ENCODE results near the gene FAP. TPM values are rescaled to one million over a fixed set of nuclear protein-coding genes. Genes with fewer than 3 reads are reported as not detected.

FAP gene
- polyA plus RNA-seq, 3 donors: 0.77 to 17.0 (median 1.7) TPM

GRCh38 chr2:162153608-162154224, 89.5 kb downstream of the FAP start:
- 3 to 7% (median 5%) methylated on average over 5 of the region's 5 CpGs for WGBS, 3 donors
- H3K27ac ChIP-seq (ENCODE audit: low read depth, low read length): no peak overlapping the region

GRCh38 chr2:162152147-162152546, 91.1 kb downstream of the FAP start, which contains the start of gene GCG:
Gene GCG (minus strand): TSS chr2:162152247. CDS start chr2:162149178, 3,069 bp downstream.
- H3K27ac ChIP-seq (ENCODE audit: low read depth, low read length): no peak within 1 kb of the TSS
- 79 to 84% (median 83%) methylated on average over 3 of the region's 3 CpGs for WGBS, 3 donors

- H3K27ac ChIP-seq (ENCODE audit: low read depth, low read length): no peak overlapping the region
- 86 to 92% (median 91%) methylated on average over 8 of the region's 8 CpGs for WGBS, 3 donors
Measured at GRCh38 chr2:162149940-162150339, 93.3 kb downstream of the FAP start.

- 79 to 85% (median 82%) methylated on average over 2 of the region's 2 CpGs for WGBS, 3 donors
Measured at GRCh38 chr2:162149466-162149865, 93.8 kb downstream of the FAP start.

GRCh38 chr2:162148956-162149355, 94.3 kb downstream of the FAP start:
- WGBS, 3 donors: 38 to 65% (median 60%) methylated on average over 3 of the region's 3 CpGs
- H3K27ac ChIP-seq (ENCODE audit: low read depth, low read length): no peak overlapping the region

More at GRCh38 chr2:162149466-162149865, 93.8 kb downstream of the FAP start:
- no peak overlapping the region for H3K27ac ChIP-seq (ENCODE audit: low read depth, low read length)

- WGBS, 3 donors: 84 to 93% (median 91%) methylated on average over 4 of the region's 4 CpGs
- no peak overlapping the region for H3K27ac ChIP-seq (ENCODE audit: low read depth, low read length)
Measured at GRCh38 chr2:162143969-162144368, 99.3 kb downstream of the FAP start.

- no peak overlapping the region for H3K27ac ChIP-seq (ENCODE audit: low read depth, low read length)
Measured at GRCh38 chr2:162138310-162138709, 104.9 kb downstream of the FAP start.

GRCh38 chr2:162127422-162127821, 115.8 kb downstream of the FAP start:
- no peak overlapping the region for H3K27ac ChIP-seq (ENCODE audit: low read depth, low read length)
- 77 to 82% (median 78%) methylated on average over 2 of the region's 2 CpGs for WGBS, 3 donors

GRCh38 chr2:162126527-162126926, 116.7 kb downstream of the FAP start:
- no peak overlapping the region for H3K27ac ChIP-seq (ENCODE audit: low read depth, low read length)
- 64 to 71% (median 67%) methylated on average over 2 of the region's 2 CpGs for WGBS, 3 donors

GRCh38 chr2:162126111-162126519, 117.1 kb downstream of the FAP start:
- 10 to 37% (median 25%) methylated on average over 1 of the region's 1 CpG for WGBS, 3 donors
- H3K27ac ChIP-seq (ENCODE audit: low read depth, low read length): no peak overlapping the region

GRCh38 chr2:162125138-162125537, 118.1 kb downstream of the FAP start:
- 85 to 88% (median 86%) methylated on average over 2 of the region's 2 CpGs for WGBS, 3 donors
- no peak overlapping the region for H3K27ac ChIP-seq (ENCODE audit: low read depth, low read length)

GRCh38 chr2:162123806-162124758, 119.2 kb downstream of the FAP start:
- no peak overlapping the region for H3K27ac ChIP-seq (ENCODE audit: low read depth, low read length)
- WGBS, 3 donors: 28 to 37% (median 34%) methylated on average over 9 of the region's 9 CpGs

Other genes with a start within 250 kb of the FAP start
- gene DPP4, start 169.2 kb downstream of the FAP start, polyA plus RNA-seq: 1 to 10 TPM; 1.5 to 4.2 (median 2.6) TPM
- 100 to 1,000 TPM in 1 of 3 donors, 1 to 10 TPM in 1, not detected in 1; 1.2 to 258 TPM for gene GCG, start 91.2 kb downstream of the FAP start, polyA plus RNA-seq
- 1 to 10 TPM; 4.6 to 8.5 (median 6.0) TPM for gene IFIH1, start 75.2 kb upstream of the FAP start, polyA plus RNA-seq
- gene GCA, start 100.7 kb upstream of the FAP start, polyA plus RNA-seq: 10 to 100 TPM; 17.7 to 56.0 (median 36.6) TPM

Measured in adipose tissue (tissue), 3 donors.